Loucy (cell line): ENCODE results near the gene CES5A.

Source experiments
- CTCF ChIP-seq: fragments of 200-600 bp; sonication (generic); conservative IDR thresholded peaks from 2 replicates; pipeline ENCODE4 v1.5.1; 2014; ENCODE audit warnings: mild to moderate bottlenecking, antibody characterized with exemption, low read length
- EZH2phosphoT487 ChIP-seq: fragments of 200-600 bp; IDR thresholded peaks from 2 replicates; pipeline ENCODE4 v1.6.1; 2018; ENCODE audit warnings: antibody characterized with exemption, mild to moderate bottlenecking, moderate library complexity, borderline replicate concordance

- no peak for TF ChIP-seq CTCF
- TF ChIP-seq EZH2phosphoT487: no peak
Measured at GRCh38 chr16:55828680-55829079, 46.5 kb downstream of the CES5A start.
